Aorta (tissue), 5 donors: ENCODE measurements around the gene MAPK8IP3. TPM values are rescaled to one million over a fixed set of nuclear protein-coding genes. Genes with fewer than 3 reads are reported as not detected.

ENCODE experiments used
- ATAC-seq: fragments of 200-7000 bp; cut with Tn5 transposase; one replicate; pipeline ENCODE4 v1.9.1; 2022; ENCODE audit warnings: moderate library complexity; ENCODE audit not compliant: low FRiP score
- DNase-seq, 2 donors: peaks; one replicate each; pipeline ENCODE4 v3.0.0-alpha.2; 2020
- H3K27ac ChIP-seq, 2 donors: one replicate each; pipeline ENCODE4 v1.5.1; 2013; ENCODE audit warnings: low read length in 2 of 2, mild to moderate bottlenecking in 2 of 2, moderate library complexity in 2 of 2, control low read depth in 1 of 2, inconsistent platforms in 1 of 2, low read depth in 1 of 2
- H3K27me3 ChIP-seq, 2 donors: one replicate each; pipeline ENCODE4 v1.6.1; 2013; ENCODE audit warnings: control low read depth in 1 of 2, low read length in 1 of 2, mild to moderate bottlenecking in 1 of 2, moderate library complexity in 1 of 2; ENCODE audit not compliant: insufficient read depth in 2 of 2, control insufficient read depth in 1 of 2
- H3K36me3 ChIP-seq, 2 donors: one replicate each; pipeline ENCODE4 v1.6.1; 2013; ENCODE audit warnings: control low read depth in 1 of 2, low read length in 1 of 2, mild to moderate bottlenecking in 1 of 2; ENCODE audit not compliant: insufficient read depth in 2 of 2, control insufficient read depth in 1 of 2
- H3K4me1 ChIP-seq, 2 donors: one replicate each; pipeline ENCODE4 v1.6.1; 2013; ENCODE audit warnings: low read length in 2 of 2, control low read depth in 1 of 2, mild to moderate bottlenecking in 1 of 2, moderate library complexity in 1 of 2; ENCODE audit not compliant: insufficient read depth in 2 of 2, control insufficient read depth in 1 of 2
- H3K4me3 ChIP-seq, 2 donors: one replicate each; pipeline ENCODE4 v1.5.1; 2013; ENCODE audit warnings: low read length in 2 of 2, control low read depth in 1 of 2, mild to moderate bottlenecking in 1 of 2
- H3K9me3 ChIP-seq: one replicate; pipeline ENCODE4 v1.6.1; 2013; ENCODE audit warnings: mild to moderate bottlenecking, low read length; ENCODE audit not compliant: control insufficient read depth
- WGBS, 2 donors: extraction: QIAGEN DNeasy Blood & Tissue Kit; methylation state at CpG; one replicate each; pipeline ENCODE4 v1.1.7; 2013; 5-methylcytosine and 5-hydroxymethylcytosine counted together
- intact Hi-C, 2 donors: fragments of 100-400 bp; cut with DNase I; formaldehyde crosslinking; loops; one replicate each; pipeline versions ENCODE4 v1.14.2 to v1.15.0; 2022
- polyA plus RNA-seq, 2 donors: library from polyadenylated mRNA; stranded (reverse); fragments of 200-250 nt; gene quantifications; one replicate each; pipeline ENCODE4 v1.2.3, GENCODE V29; 2013
- total RNA-seq, 2 donors: library from RNA; stranded (reverse); fragmentation: NEBNext Ultra II Directional; extraction: Animal tissue kit (Norgen Biotek cat#: 25700); gene quantifications; one replicate each; pipeline ENCODE4 v1.2.1, GENCODE V29; 2021
- donor health status: healthy with polysubstance abuse.
- donor health status: Bipolar disorder and iron deficiency.
- donor health status: DM: no; HTN: no; CAD: no.
- donor health status: DM: no; HTN: no; CAD: no.
- donor health status: DM: yes; HTN: yes; CAD: no.

The MAPK8IP3 gene
- total and polyA plus RNA-seq, 4 donors: 20.8 to 122 (median 84.2) TPM

GRCh38 chr16:1687427-1688316, 18.3 kb upstream of the MAPK8IP3 start:
- peak overlapping the region in 1 of 2 donors; percentile 65 for H3K27ac ChIP-seq
- no peaks in the 10 kb centered on the region for H3K36me3 ChIP-seq
- no peaks in the 10 kb centered on the region for H3K27me3 ChIP-seq
- 83 to 84% methylated on average over 17 of the region's 17 CpGs for WGBS, 2 donors
- no peaks in the 10 kb centered on the region for H3K9me3 ChIP-seq
- intact Hi-C loops: no loop called here
- DNase-seq (no peak), ATAC-seq (no peak)
- no peak overlapping the region for H3K4me3 ChIP-seq
- no peaks in the 10 kb centered on the region for H3K4me1 ChIP-seq

GRCh38 chr16:1688807-1689560, 17.0 kb upstream of the MAPK8IP3 start:
- Histone ChIP-seq H3K27ac (peak overlapping the region; percentile 59 to 78), H3K9me3 (no peaks in the 10 kb centered on the region), H3K27me3 (no peaks in the 10 kb centered on the region), H3K36me3 (no peaks in the 10 kb centered on the region), H3K4me1 (no peaks in the 10 kb centered on the region), H3K4me3 (no peak overlapping the region)
- DNase-seq: peak in 1 of 2 donors; percentile 63
- no peak for ATAC-seq
- 15 to 29% methylated on average over 10 of the region's 10 CpGs for WGBS, 2 donors
- intact Hi-C loops: no loop called here

- ATAC-seq (no peak), DNase-seq (no peak)
- no peaks in the 10 kb centered on the region for H3K4me1 ChIP-seq
- no peaks in the 10 kb centered on the region for H3K27me3 ChIP-seq
- intact Hi-C loops: no loop called here
- no peak overlapping the region for H3K4me3 ChIP-seq
- 91 to 93% methylated on average over 13 of the region's 13 CpGs for WGBS, 2 donors
- no peaks in the 10 kb centered on the region for H3K36me3 ChIP-seq
- H3K9me3 ChIP-seq: no peaks in the 10 kb centered on the region
- H3K27ac ChIP-seq: peak overlapping the region in 1 of 2 donors; percentile 64
These were observed 16.1 kb upstream of the MAPK8IP3 start for GRCh38 chr16:1689853-1690252.

GRCh38 chr16:1690810-1691209, 15.2 kb upstream of the MAPK8IP3 start:
- 63 to 77% methylated on average over 1 of the region's 1 CpG for WGBS, 2 donors
- H3K36me3 ChIP-seq: no peaks in the 10 kb centered on the region
- H3K27me3 ChIP-seq: no peaks in the 10 kb centered on the region
- DNase-seq: no peak
- ATAC-seq: no peak
- H3K27ac ChIP-seq: peak overlapping the region in 1 of 2 donors; percentile 64
- H3K4me1 ChIP-seq: no peaks in the 10 kb centered on the region
- intact Hi-C loops: no loop called here
- no peaks in the 10 kb centered on the region for H3K9me3 ChIP-seq
- no peak overlapping the region for H3K4me3 ChIP-seq

GRCh38 chr16:1691276-1691675, 14.7 kb upstream of the MAPK8IP3 start:
- ATAC-seq: no peak
- no peaks in the 10 kb centered on the region for H3K27me3 ChIP-seq
- H3K4me3 ChIP-seq: no peak overlapping the region
- peak overlapping the region in 1 of 2 donors; percentile 20 for H3K27ac ChIP-seq
- H3K36me3 ChIP-seq: no peaks in the 10 kb centered on the region
- intact Hi-C loops: no loop called here
- H3K4me1 ChIP-seq: no peaks in the 10 kb centered on the region
- no peak for DNase-seq
- no peaks in the 10 kb centered on the region for H3K9me3 ChIP-seq

GRCh38 chr16:1691956-1692355, 14.0 kb upstream of the MAPK8IP3 start:
- WGBS, 2 donors: 82 to 83% methylated on average over 21 of the region's 21 CpGs
- Histone ChIP-seq H3K27me3 (no peaks in the 10 kb centered on the region), H3K4me3 (no peak overlapping the region), H3K9me3 (no peaks in the 10 kb centered on the region), H3K27ac (no peak overlapping the region), H3K4me1 (no peaks in the 10 kb centered on the region), H3K36me3 (no peaks in the 10 kb centered on the region)
- ATAC-seq: no peak
- no peak for DNase-seq
- intact Hi-C loops: no loop called here

GRCh38 chr16:1696863-1697262, 9.1 kb upstream of the MAPK8IP3 start:
- Histone ChIP-seq H3K27ac (no peak overlapping the region), H3K4me1 (no peaks in the 10 kb centered on the region), H3K9me3 (no peaks in the 10 kb centered on the region), H3K36me3 (peaks cover 0 to 2% of the 10 kb centered on the region in 2 donors), H3K4me3 (no peak overlapping the region), H3K27me3 (no peaks in the 10 kb centered on the region)
- DNase-seq: no peak
- intact Hi-C loops: no loop called here
- WGBS, 2 donors: 94 to 98% methylated on average over 5 of the region's 5 CpGs
- ATAC-seq: no peak

- Histone ChIP-seq H3K4me1 (no peaks in the 10 kb centered on the region), H3K27me3 (no peaks in the 10 kb centered on the region), H3K27ac (no peak overlapping the region), H3K4me3 (no peak overlapping the region), H3K9me3 (no peaks in the 10 kb centered on the region), H3K36me3 (peaks cover 0 to 2% of the 10 kb centered on the region in 2 donors)
- ATAC-seq: no peak
- intact Hi-C loops: no loop called here
- 88 to 91% methylated on average over 10 of the region's 10 CpGs for WGBS, 2 donors
- DNase-seq: no peak
These were observed 7.3 kb upstream of the MAPK8IP3 start for GRCh38 chr16:1698680-1699079.
